ENCODE measurements around the gene OXT. TPM values are rescaled to one million over a fixed set of nuclear protein-coding genes. Genes with fewer than 3 reads are reported as not detected.

The OXT gene
- total and polyA plus RNA-seq, 2 of the 13 experiments (the other 11 are each of a cell fraction or from before 2014, with no cell fraction given), result not detected

DNA sequence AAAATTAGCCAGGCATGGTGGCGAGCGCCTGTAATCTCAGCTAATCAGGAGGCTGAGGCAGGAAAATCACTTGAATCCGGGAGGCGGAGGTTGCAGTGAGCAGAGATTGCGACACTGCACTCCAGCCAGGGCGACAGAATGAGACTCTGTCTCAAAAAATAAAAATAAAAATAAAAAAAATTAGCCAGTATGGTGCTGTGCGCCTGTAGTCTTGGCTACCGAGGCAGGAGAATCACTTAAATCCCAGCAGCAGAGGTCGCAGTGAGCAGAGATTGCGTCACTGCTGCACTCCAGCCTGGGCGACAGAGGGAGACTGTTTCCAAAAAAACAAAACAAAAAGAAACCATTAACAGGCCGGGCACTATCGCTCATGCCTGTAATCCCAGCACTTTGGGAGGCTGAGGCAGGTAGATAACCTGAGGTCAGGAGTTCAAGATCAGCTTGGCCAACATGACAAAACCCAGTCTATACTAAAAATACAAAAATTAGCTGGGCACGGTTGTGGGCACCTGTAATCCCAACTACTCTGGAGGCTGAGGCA, 46.5 kb downstream of the OXT start (continued):
- TF ChIP-seq, protein P1, sequence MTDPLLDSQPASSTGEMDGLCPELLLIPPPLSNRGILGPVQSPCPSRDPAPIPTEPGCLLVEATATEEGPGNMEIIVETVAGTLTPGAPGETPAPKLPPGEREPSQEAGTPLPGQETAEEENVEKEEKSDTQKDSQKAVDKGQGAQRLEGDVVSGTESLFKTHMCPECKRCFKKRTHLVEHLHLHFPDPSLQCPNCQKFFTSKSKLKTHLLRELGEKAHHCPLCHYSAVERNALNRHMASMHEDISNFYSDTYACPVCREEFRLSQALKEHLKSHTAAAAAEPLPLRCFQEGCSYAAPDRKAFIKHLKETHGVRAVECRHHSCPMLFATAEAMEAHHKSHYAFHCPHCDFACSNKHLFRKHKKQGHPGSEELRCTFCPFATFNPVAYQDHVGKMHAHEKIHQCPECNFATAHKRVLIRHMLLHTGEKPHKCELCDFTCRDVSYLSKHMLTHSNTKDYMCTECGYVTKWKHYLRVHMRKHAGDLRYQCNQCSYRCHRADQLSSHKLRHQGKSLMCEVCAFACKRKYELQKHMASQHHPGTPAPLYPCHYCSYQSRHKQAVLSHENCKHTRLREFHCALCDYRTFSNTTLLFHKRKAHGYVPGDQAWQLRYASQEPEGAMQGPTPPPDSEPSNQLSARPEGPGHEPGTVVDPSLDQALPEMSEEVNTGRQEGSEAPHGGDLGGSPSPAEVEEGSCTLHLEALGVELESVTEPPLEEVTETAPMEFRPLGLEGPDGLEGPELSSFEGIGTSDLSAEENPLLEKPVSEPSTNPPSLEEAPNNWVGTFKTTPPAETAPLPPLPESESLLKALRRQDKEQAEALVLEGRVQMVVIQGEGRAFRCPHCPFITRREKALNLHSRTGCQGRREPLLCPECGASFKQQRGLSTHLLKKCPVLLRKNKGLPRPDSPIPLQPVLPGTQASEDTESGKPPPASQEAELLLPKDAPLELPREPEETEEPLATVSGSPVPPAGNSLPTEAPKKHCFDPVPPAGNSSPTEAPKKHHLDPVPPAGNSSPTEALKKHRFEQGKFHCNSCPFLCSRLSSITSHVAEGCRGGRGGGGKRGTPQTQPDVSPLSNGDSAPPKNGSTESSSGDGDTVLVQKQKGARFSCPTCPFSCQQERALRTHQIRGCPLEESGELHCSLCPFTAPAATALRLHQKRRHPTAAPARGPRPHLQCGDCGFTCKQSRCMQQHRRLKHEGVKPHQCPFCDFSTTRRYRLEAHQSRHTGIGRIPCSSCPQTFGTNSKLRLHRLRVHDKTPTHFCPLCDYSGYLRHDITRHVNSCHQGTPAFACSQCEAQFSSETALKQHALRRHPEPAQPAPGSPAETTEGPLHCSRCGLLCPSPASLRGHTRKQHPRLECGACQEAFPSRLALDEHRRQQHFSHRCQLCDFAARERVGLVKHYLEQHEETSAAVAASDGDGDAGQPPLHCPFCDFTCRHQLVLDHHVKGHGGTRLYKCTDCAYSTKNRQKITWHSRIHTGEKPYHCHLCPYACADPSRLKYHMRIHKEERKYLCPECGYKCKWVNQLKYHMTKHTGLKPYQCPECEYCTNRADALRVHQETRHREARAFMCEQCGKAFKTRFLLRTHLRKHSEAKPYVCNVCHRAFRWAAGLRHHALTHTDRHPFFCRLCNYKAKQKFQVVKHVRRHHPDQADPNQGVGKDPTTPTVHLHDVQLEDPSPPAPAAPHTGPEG (CRISPR knock-in tag; IDR thresholded peaks at IDR 0.05), result 0 out of 2 replicates have a peak, but pooled peaks have one; percentile 68
- peak; percentile 68; the same call in 1 of the 2 replicates for TF ChIP-seq FOXJ3 (CRISPR knock-in tag; IDR thresholded peaks at IDR 0.05; ENCODE audit: borderline replicate concordance)
- TF ChIP-seq MEIS2 (CRISPR knock-in tag; IDR thresholded peaks at IDR 0.05), result 0 out of 2 replicates have a peak, but pooled peaks have one; percentile 21
- 0 out of 2 replicates have a peak, but pooled peaks have one; percentile 15 for TF ChIP-seq HIVEP1 (CRISPR knock-in tag; IDR thresholded peaks at IDR 0.05)
- TF ChIP-seq BRCA1 (CRISPR knock-in tag; IDR thresholded peaks at IDR 0.05), result 0 out of 2 replicates have a peak, but pooled peaks have one; percentile 32

GRCh38 chr20:3119044-3119443, 47.6 kb downstream of the OXT start:
- H3K9me3 ChIP-seq (ENCODE audit: low read length), result no peaks in the 10 kb centered on the region
- no peaks in the 10 kb centered on the region for H3K79me2 ChIP-seq (ENCODE audit: insufficient read depth, low read length)
- H3K4me2 ChIP-seq (ENCODE audit: low read depth, low read length), result no peak overlapping the region
- no peak overlapping the region for H3K4me3 ChIP-seq (replicated peaks in 1 of 3; ENCODE audit: insufficient read depth in 1 of 3, low read depth in 2 of 3, low read length in 3 of 3)
- in situ Hi-C loops (cut with HindIII; ENCODE audit: extremely low pct_ligation_motif_present, low pct_unique_long_range_greater_than_20kb) (loop anchor here (10.0 kb wide), 1 partner anchor 64 kb away; no protein-coding TSS in a partner anchor), intact Hi-C loops (cut with micrococcal nuclease; ENCODE audit: unreplicated experiment) (loop anchor here (2.0 to 5.0 kb wide), 2 partner anchors 42 to 90 kb away; partner anchors contain the start of gene ITPA)
- TF ChIP-seq SIN3A (IDR thresholded peaks at IDR 0.05; ENCODE audit: borderline replicate concordance, low read depth, low read length) (no peak), ZNF543 (CRISPR knock-in tag; IDR thresholded peaks at IDR 0.05) (peak; percentile 95)
- FAIRE-seq (no peak), DNase-seq (ENCODE audit: low spot score) (no peak), ATAC-seq (no peak)
- H4K20me1 ChIP-seq (ENCODE audit: insufficient read depth, low read length), result no peaks in the 10 kb centered on the region
- BruUV-seq (replicated peaks), result no TSS peak
- peaks cover 48% of the 10 kb centered on the region for H3K4me1 ChIP-seq (ENCODE audit: insufficient read depth, low read length)
- no peak overlapping the region for H2AFZ ChIP-seq (ENCODE audit: low read length)
- ChIA-PET CTCF (ENCODE audit: low intra/inter-chr PET ratio, low total read pairs) (no interaction called here), POLR2A (interaction anchor here (1.6 kb wide), 1 partner anchor 74 kb away, joined by 3 read pairs; the partner anchor contains the start of gene MRPS26)
- no peaks in the 10 kb centered on the region for H3K27me3 ChIP-seq (ENCODE audit: control insufficient read depth in 1 of 2, insufficient read depth in 2 of 2, low read length in 2 of 2)
- no peak overlapping the region for H3K9ac ChIP-seq (ENCODE audit: insufficient read depth, low read depth, low read length)
- peaks cover 7 to 22% of the 10 kb centered on the region in 2 experiments; a peak in 4 of 5 replicates for H3K36me3 ChIP-seq (replicated peaks in 1 of 2; ENCODE audit: control insufficient read depth in 1 of 2, insufficient read depth in 2 of 2, low read length in 2 of 2)
- 80% methylated on average over 5 of the region's 5 CpGs for WGBS (ENCODE audit: low lambda C conversion rate)
- no peak overlapping the region for H3K27ac ChIP-seq (ENCODE audit: extremely low read length, insufficient read depth, low read length)
